Measurements from ENCODE around the gene SENP7.
"Not testable (repeated sequence)": the region's sequence is repeated elsewhere in the genome, so short reads cannot be mapped to it uniquely, and the experiment has no call there.

SENP7 gene

GRCh38 chr3:101319531-101319930, 193.5 kb downstream of the SENP7 start:
- no peak for DNase-seq

DNA sequence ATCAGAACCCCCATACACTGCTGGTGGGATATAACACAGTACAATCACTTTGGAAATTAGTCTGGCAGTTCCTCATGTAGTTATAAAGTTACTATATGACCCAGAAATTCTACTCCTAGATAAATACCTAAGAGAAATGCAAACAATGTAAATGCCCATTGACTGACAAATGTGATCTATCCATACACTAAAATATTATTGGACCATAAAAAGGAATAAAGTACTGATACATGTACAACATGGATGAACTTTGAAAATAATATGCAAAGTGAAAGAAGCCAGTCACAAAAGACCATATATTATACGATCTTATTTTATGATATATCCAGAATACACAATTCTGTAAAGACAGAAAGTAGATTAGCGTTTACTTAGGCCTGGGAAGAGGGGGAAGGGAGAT, 200.5 kb downstream of the SENP7 start:
- no peak for DNase-seq

- DNase-seq = no peak
These were observed 201.3 kb downstream of the SENP7 start for GRCh38 chr3:101311676-101312075.

- no peak for DNase-seq
These were observed 202.0 kb downstream of the SENP7 start for GRCh38 chr3:101310978-101311375.

DNA sequence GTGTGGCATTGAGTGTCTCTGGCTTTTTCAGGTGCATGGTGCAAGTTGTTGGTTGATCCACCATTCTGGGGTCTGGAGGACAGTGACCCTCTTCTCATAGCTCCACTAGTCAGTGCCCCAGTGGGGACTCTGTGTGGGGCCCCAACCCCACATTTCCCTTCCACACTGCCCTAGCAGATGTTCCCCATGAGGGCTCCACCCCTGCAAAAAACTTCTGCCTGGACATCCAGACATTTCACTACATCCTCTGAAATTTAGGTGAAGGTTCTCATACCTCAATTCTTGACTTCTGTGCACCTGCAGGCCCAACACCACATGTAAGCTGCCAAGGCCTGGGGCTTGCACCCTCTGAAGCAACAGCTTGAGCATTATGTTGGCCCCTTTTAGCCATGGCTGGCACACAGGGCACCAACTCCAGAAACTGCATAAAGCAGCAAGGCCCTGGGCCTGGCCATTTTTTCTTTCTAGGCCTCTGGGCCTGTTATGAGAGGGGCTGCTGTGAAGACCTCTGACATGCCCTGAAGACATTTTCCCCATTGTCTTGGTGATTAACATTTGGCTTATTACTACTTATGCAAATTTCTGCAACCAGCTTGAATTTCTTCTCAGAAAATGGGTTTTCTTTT, 204.8 kb downstream of the SENP7 start:
- not testable (repeated sequence) for DNase-seq

GRCh38 chr3:101303836-101304235, 209.2 kb downstream of the SENP7 start:
- DNase-seq = no peak

GRCh38 chr3:101303089-101303731, 209.8 kb downstream of the SENP7 start:
- DNase-seq = no peak

- no peak for DNase-seq
These were observed 212.9 kb downstream of the SENP7 start for GRCh38 chr3:101300073-101300472.

DNA sequence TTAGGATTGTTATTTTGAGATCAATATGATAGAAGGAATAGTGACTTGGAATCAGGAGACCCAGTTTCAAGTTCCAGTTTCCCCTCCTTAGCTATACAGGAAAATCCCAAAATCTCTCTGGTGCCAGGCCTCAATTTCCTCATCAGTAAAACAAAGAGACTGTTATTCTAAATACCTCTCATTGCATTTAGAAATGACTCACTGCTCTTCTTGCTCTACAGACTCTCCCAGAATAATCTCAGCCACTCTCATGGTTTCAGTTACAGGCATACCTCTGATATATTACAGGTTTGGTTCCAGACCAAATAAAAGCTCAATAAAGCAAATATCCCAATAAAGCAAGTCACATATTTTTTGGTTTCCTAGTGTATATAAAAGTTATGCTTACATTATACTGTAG, 221.0 kb downstream of the SENP7 start:
- DNase-seq = no peak

DNA sequence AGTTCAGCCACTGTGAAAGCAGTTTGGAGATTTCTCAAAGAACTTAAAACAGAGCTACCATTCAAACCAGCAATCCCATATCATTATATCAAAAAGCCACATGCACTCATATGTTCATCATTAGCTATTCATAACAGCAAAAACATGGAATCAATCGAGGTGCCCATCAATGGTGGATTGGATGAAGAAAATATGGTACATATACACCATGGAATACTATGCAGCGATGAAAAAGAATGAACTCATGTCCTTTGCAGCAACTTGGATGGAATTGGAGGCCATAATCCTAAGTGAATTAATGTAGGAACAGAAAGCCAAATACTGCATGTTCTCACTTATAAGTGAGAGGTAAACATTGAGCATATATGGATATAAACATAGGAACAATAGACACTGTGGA, 224.7 kb downstream of the SENP7 start:
- no peak for DNase-seq

DNA sequence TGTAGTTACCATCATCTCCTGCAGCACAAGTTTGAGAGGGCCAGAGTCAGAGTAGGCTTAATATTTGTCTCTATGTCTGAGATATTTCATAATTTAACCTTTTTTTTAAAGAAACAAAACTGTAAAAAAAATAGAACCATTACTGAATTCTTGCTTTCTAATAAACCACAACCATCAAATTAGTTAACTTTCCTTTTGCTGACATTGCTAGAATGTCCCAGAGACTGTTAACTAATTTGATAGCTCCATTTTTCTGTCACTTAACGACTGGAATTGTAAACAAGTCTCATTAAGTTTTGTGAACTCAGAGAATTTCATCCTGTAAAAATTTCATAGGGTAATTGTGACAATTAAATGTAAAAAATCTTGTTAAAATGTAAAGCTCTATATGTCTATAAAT, 228.3 kb downstream of the SENP7 start:
- DNase-seq = no peak

GRCh38 chr3:101281521-101282030, 231.4 kb downstream of the SENP7 start:
- no peak for DNase-seq

GRCh38 chr3:101279765-101280385, 233.1 kb downstream of the SENP7 start:
- no peak for DNase-seq

GRCh38 chr3:101279162-101279561, 233.8 kb downstream of the SENP7 start:
- no peak for DNase-seq

DNA sequence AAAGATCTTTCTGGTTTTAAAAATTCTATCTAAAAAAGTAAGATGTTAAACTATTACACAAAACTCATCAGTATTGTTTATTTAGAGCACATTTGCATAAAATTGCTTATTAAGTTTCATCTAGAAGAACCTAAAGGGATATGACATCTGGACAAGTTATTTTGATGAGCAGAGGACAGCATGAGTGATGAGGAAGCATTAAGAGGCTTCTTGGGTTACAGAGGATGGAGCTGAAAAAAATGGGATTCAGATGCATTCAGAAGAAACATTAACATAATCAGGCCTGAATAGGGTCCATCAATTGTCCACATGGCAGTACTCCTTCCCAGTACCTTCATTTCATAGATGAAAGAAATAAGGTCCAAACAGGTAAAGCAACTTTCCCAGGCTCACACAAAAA, 234.3 kb downstream of the SENP7 start:
- no peak for DNase-seq

All from hematopoietic multipotent progenitor cell treated with erythropoietin and hydrocortisone succinate and interleukin-3 and kit ligand, for 8 days (in vitro differentiated cells).